GM18498 (cell line): Measurements from ENCODE around the gene KHK.

Source experiments
- ATAC-seq: cut with Tn5 transposase; IDR thresholded peaks from one replicate; pipeline ENCODE4 v1.9.1; 2021; ENCODE audit warnings: mild to moderate bottlenecking, moderate library complexity; ENCODE audit not compliant: unreplicated experiment

Gene KHK

DNA sequence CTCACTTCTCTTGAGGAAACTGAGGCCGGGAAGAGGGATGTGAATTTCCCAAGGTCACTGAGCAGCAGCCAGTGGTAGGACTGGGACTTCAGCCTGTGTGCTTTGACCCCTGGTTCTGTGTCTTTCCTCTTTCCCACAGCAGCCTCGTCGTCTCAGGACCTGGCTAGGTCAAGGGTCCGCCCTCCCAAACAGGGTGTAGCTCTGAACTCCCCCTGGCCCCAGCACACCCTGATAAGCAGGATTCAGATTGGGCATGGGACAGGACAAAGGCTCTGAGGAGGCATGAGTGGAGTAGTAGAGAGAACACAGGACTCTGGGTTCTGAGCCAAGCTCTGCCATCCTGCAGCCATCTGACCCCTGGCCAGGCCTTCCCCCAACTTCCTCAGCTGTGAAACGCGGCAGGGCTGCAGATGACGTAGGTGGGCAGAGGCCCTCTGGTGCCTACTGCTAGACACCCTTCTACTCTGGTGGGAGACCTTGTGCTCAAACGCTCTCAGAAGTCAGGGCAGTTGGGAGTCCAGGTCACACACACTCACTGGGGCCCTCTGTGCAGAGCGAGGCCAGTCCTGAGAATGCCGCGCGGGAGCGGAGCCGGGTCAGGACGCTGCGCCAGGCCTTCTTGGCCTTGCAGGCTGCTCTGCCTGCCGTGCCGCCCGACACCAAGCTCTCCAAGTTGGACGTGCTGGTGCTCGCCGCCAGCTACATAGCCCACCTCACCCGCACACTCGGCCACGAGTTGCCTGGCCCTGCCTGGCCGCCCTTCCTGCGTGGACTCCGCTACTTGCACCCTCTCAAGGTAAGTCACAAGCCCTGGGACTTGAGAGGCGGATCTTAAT, 63.2 kb downstream of the KHK start:
- ATAC-seq = no peak
